ENCODE measurements around the gene RASSF5.
A peak's percentile ranks its signal among the peaks of the same experiment; 100 is the strongest.
"Not testable (repeated sequence)": the region's sequence is repeated elsewhere in the genome, so short reads cannot be mapped to it uniquely, and the experiment has no call there.

RASSF5 gene

DNA sequence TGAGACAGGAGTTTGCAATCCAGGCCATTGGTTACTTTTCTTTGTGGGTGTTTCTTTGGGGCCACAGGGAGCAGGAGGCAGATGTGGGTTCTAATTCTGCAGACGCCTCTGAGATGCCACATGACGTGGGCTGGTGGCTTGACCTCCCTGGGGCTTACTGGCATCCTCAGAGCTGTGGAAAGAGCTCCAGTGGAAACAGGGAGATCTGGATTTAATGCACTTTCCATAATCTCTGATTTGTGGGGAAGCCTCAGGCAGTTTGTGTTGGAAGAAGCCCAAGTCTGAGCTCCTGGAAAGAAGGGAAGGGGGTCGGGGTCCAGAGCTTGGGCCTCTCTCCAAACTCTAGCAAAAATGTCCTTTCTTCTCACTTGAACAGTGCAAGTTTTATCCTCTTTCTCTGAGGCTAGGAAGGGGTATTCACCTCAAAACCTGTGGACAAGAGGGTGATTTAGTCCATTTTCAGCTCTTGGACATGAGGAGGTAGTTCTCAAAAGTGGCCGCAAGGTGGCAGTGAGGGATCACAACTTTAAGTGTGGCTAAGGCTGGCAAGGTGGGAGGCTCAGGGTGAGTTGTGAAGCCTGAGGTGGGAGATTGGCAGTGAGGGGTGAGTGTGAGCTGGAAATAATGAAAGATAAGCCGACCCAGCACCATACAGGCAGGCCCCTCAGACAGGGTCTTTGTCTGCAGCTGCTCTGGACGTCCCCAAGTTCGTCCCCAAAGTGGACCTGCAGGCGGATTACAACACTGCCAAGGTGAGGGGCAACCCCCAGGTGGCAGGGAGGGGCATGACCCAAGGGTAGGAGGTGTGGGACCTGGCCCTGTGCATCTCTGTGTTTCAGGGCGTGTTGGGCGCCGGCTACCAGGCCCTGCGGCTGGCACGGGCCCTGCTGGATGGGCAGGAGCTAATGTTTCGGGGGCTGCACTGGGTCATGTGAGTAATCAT lies 27.9 kb upstream of the RASSF5 start:
- Histone ChIP-seq H3K9me3 (ENCODE audit: control insufficient read depth, low read length) (no peaks in the 10 kb centered on the region), H3K27me3 (ENCODE audit: control insufficient read depth, insufficient read depth, low read length) (no peaks in the 10 kb centered on the region), H2AFZ (no peak overlapping the region), H3K4me1 (no peaks in the 10 kb centered on the region), H3K4me2 (ENCODE audit: low read length) (no peak overlapping the region), H3K9ac (no peak overlapping the region), H3K36me3 (ENCODE audit: control insufficient read depth, insufficient read depth, low read length) (no peaks in the 10 kb centered on the region), H3K27ac (no peak overlapping the region), H3K4me3 (ENCODE audit: low read depth, low read length) (no peak overlapping the region), H3K79me2 (no peaks in the 10 kb centered on the region)
- TF ChIP-seq, protein P1, sequence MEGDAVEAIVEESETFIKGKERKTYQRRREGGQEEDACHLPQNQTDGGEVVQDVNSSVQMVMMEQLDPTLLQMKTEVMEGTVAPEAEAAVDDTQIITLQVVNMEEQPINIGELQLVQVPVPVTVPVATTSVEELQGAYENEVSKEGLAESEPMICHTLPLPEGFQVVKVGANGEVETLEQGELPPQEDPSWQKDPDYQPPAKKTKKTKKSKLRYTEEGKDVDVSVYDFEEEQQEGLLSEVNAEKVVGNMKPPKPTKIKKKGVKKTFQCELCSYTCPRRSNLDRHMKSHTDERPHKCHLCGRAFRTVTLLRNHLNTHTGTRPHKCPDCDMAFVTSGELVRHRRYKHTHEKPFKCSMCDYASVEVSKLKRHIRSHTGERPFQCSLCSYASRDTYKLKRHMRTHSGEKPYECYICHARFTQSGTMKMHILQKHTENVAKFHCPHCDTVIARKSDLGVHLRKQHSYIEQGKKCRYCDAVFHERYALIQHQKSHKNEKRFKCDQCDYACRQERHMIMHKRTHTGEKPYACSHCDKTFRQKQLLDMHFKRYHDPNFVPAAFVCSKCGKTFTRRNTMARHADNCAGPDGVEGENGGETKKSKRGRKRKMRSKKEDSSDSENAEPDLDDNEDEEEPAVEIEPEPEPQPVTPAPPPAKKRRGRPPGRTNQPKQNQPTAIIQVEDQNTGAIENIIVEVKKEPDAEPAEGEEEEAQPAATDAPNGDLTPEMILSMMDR (IDR thresholded peaks at IDR 0.05) = peak; percentile 60

DNA sequence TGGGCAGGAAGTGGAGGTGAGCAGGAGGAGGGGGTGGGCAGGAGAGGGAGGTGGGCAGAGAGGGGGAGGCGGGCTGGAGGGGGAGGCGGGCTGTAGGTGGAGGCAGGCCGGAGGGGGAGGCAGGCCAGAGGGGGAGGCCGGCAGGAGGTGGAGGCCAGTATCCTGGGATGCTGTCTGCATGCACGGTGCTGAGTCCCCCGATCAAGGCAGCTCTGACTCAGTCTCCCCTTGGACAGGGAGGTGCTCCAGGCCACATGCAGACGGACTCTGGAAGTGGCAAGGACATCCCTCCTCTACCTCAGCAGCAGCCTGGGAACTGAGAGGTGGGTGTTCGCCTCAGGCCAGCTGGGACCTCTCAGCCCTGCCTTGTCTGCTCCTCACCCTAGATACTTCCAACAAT lies 27.1 kb upstream of the RASSF5 start:
- Histone ChIP-seq H3K79me2 (no peaks in the 10 kb centered on the region), H2AFZ (no peak overlapping the region), H3K4me1 (no peaks in the 10 kb centered on the region), H3K4me2 (ENCODE audit: low read length) (no peak overlapping the region), H3K27me3 (ENCODE audit: control insufficient read depth, insufficient read depth, low read length) (no peaks in the 10 kb centered on the region), H3K36me3 (ENCODE audit: control insufficient read depth, insufficient read depth, low read length) (no peaks in the 10 kb centered on the region), H3K27ac (no peak overlapping the region), H3K9ac (no peak overlapping the region), H3K4me3 (ENCODE audit: low read depth, low read length) (no peak overlapping the region), H3K9me3 (ENCODE audit: control insufficient read depth, low read length) (no peaks in the 10 kb centered on the region)
- TF ChIP-seq, protein P1 (IDR thresholded peaks at IDR 0.05) = no peak

DNA sequence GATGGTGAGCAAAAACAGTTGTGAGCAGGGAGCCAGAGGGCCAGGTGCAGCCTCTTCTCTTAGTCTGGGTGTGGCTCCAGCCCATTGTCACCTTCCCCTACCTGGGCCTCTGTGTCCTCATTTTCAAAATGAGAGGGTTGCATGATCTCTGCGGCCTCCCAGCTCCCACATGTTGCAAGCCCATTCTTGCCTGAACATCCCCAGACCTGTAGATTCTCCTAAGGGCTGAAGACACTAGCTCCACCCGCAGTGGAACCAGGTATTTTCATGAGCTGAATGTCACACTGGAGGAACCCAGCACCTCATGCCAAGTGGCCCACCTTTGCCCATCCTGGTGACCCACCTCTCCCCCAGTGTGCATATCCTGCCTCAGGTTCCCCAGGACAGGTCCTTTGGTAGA lies 24.7 kb upstream of the RASSF5 start:
- TF ChIP-seq, protein P1 (IDR thresholded peaks at IDR 0.05) = no peak
- H3K4me2 ChIP-seq (ENCODE audit: low read length) = no peak overlapping the region
- no peak overlapping the region for H2AFZ ChIP-seq
- no peaks in the 10 kb centered on the region for H3K27me3 ChIP-seq (ENCODE audit: control insufficient read depth, insufficient read depth, low read length)
- no peaks in the 10 kb centered on the region for H3K36me3 ChIP-seq (ENCODE audit: control insufficient read depth, insufficient read depth, low read length)
- no peaks in the 10 kb centered on the region for H3K9me3 ChIP-seq (ENCODE audit: control insufficient read depth, low read length)
- H3K79me2 ChIP-seq = no peaks in the 10 kb centered on the region
- no peak overlapping the region for H3K9ac ChIP-seq
- no peak overlapping the region for H3K27ac ChIP-seq
- H3K4me1 ChIP-seq = no peaks in the 10 kb centered on the region
- no peak overlapping the region for H3K4me3 ChIP-seq (ENCODE audit: low read depth, low read length)

DNA sequence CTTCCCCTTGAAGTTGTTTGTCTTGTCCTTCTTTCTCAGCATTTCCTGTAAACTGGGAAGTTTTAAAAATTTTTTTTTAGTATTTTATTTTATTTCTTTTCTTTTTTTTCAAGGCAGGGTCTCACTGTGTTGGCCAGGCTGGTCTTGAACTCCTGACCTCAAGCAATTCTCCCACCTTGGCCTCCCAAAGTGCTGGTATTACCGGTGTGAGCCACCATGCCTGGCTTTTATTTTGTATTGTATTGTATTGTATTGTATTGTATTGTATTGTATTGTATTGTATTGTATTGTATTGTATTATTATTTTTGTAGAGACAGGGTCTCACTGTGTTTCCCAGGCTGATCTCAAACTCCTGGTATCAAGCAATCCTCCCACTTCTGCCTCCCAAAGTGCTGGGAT lies 23.5 kb upstream of the RASSF5 start:
- not testable (repeated sequence) for H3K4me2 ChIP-seq (ENCODE audit: low read length); H2AFZ ChIP-seq; H3K79me2 ChIP-seq; H3K36me3 ChIP-seq (ENCODE audit: control insufficient read depth, insufficient read depth, low read length); H3K27me3 ChIP-seq (ENCODE audit: control insufficient read depth, insufficient read depth, low read length); H3K9ac ChIP-seq; H3K4me3 ChIP-seq (ENCODE audit: low read depth, low read length); H3K9me3 ChIP-seq (ENCODE audit: control insufficient read depth, low read length); H3K4me1 ChIP-seq; H3K27ac ChIP-seq

DNA sequence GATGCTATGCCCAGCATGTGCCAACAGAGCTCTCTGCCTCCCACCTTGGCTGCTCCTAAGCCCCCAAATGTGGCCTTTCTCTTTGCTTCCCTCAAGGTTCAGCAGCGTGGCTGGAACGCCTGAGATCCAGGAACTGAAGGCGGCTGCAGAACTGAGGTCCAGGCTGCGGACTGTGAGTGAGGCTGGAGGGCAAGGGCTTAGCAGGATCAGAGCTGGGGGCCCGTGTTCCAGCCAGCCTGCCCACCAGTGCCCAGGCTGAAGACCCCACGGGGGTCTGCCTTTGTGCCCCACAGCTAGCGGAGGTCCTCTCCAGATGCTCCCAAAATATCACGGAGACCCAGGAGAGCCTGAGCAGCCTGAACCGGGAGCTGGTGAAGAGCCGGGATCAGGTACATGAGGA lies 22.4 kb upstream of the RASSF5 start:
- Histone ChIP-seq H3K9me3 (ENCODE audit: control insufficient read depth, low read length) (no peaks in the 10 kb centered on the region), H2AFZ (no peak overlapping the region), H3K36me3 (ENCODE audit: control insufficient read depth, insufficient read depth, low read length) (no peaks in the 10 kb centered on the region), H3K4me1 (no peaks in the 10 kb centered on the region), H3K9ac (no peak overlapping the region), H3K4me3 (ENCODE audit: low read depth, low read length) (no peak overlapping the region), H3K4me2 (ENCODE audit: low read length) (no peak overlapping the region), H3K79me2 (no peaks in the 10 kb centered on the region), H3K27ac (no peak overlapping the region), H3K27me3 (ENCODE audit: control insufficient read depth, insufficient read depth, low read length) (no peaks in the 10 kb centered on the region)
- TF ChIP-seq, protein P1 (IDR thresholded peaks at IDR 0.05) = no peak
